Esophagus squamous epithelium (tissue), 5 donors: ENCODE results near the gene BAG5. TPM values are rescaled to one million over a fixed set of nuclear protein-coding genes. Genes with fewer than 3 reads are reported as not detected.
A peak's percentile ranks its signal among the peaks of the same experiment; 100 is the strongest.

ENCODE experiments used
- DNase-seq: peaks from one replicate; lab custom pipeline; 2025; lab: John Stamatoyannopoulos, UW
- H3K27ac ChIP-seq, 4 donors: fragments of 200-600 bp; sonication (generic); one replicate each; pipeline ENCODE4 v1.5.1; 2016 to 2019; ENCODE audit warnings: mild to moderate bottlenecking in 1 of 4
- H3K27me3 ChIP-seq, 4 donors: fragments of 200-600 bp; sonication (generic); 1 replicate in 3 of 4; 2 replicates in 1 of 4; pipeline versions ENCODE4 v1.5.1 to v1.6.0; 2017 to 2021; ENCODE audit warnings: antibody characterized with exemption in 1 of 4
- H3K36me3 ChIP-seq, 3 donors: fragments of 200-600 bp; sonication (generic); one replicate each; pipeline ENCODE4 v1.5.1; 2016 to 2019
- H3K4me1 ChIP-seq, 3 donors: fragments of 200-600 bp; sonication (generic); one replicate each; pipeline ENCODE4 v1.5.1; 2017 to 2019
- H3K4me3 ChIP-seq, 4 donors: fragments of 200-600 bp; sonication (generic); 1 replicate in 3 of 4; 2 replicates in 1 of 4; pipeline ENCODE4 v1.5.1; 2016 to 2019; ENCODE audit warnings: mild to moderate bottlenecking in 2 of 4, moderate library complexity in 1 of 4
- H3K9me3 ChIP-seq, 3 donors: fragments of 200-600 bp; sonication (generic); one replicate each; pipeline ENCODE4 v1.5.1; 2016 to 2019
- CTCF ChIP-seq, 6 experiments: fragments of 450-650 bp in 4 of 6; fragments of 200-600 bp in 2 of 6; sonication (generic) in 2 of 6; IDR thresholded peaks; one replicate each; pipeline ENCODE4 v1.5.1; 2016 to 2019; ENCODE audit warnings: antibody characterized with exemption in 6 of 6, mild to moderate bottlenecking in 4 of 6, moderate library complexity in 4 of 6
- POLR2A ChIP-seq, 4 donors: fragments of 450-650 bp; IDR thresholded peaks; one replicate each; pipeline ENCODE4 v1.6.1; 2017; ENCODE audit warnings: antibody characterized with exemption in 4 of 4, mild to moderate bottlenecking in 4 of 4, moderate library complexity in 3 of 4
- WGBS, 2 donors: methylation state at CpG; one replicate each; pipeline ENCODE4 v1.1.5; 2018; 5-methylcytosine and 5-hydroxymethylcytosine counted together
- intact Hi-C: fragments of 100-400 bp; cut with DNase I; formaldehyde crosslinking; loops from one replicate; pipeline ENCODE4 v1.15.0; 2022
- total RNA-seq, 4 donors: library from RNA; depleted of rRNA; stranded (reverse); fragments of >200 nt; gene quantifications; one replicate each; pipeline ENCODE4 v1.1.0, GENCODE V29; 2016
- donor health status: DM: yes; HTN: yes; CAD: no.

BAG5 gene
- total RNA-seq, 4 donors from 2014 or later, result 24.8 to 32.4 (median 28.5) TPM

DNA sequence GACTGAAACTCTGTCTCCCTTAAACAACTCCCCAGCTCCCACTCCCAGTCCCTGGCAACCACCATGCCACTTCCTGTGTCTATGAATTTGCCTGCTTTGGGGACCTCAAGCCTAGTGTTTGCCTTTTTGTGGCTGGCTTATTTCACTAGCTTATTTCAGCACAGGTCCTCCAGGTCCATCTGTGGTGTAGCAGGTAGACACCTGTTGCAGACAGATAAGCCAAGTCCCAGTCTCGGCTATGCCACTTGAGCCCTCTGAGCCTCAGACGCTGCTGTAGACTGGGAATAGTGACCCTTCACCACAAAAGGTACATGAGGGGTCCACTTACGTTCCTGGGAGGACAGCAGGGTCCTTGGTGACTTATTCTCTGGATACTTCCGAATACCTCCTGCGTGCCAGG, 42.2 kb upstream of the BAG5 start:
- DNase-seq, result no peak
- H3K9me3 ChIP-seq, result no peaks in the 10 kb centered on the region
- H3K4me3 ChIP-seq, result no peak overlapping the region
- WGBS, 2 donors, result 95% methylated on average over 4 to 5 of the region's 5 CpGs
- intact Hi-C loops, result no loop called here
- no peak overlapping the region for H3K27ac ChIP-seq
- H3K4me1 ChIP-seq, result peaks cover 16 to 23% (median 16%) of the 10 kb centered on the region in 3 donors
- TF ChIP-seq CTCF (IDR thresholded peaks at IDR 0.05) (no peak), POLR2A (IDR thresholded peaks at IDR 0.05) (no peak)
- H3K36me3 ChIP-seq, result no peaks in the 10 kb centered on the region
- peaks cover 0 to 21% (median 0%) of the 10 kb centered on the region in 4 donors for H3K27me3 ChIP-seq

GRCh38 chr14:103600503-103600902, 38.0 kb upstream of the BAG5 start:
- H3K4me3 ChIP-seq, result no peak overlapping the region
- intact Hi-C loops, result no loop called here
- H3K4me1 ChIP-seq, result peaks cover 0 to 10% (median 3%) of the 10 kb centered on the region in 3 donors
- H3K9me3 ChIP-seq, result no peaks in the 10 kb centered on the region
- WGBS, 2 donors, result 92 to 93% methylated on average over 5 of the region's 5 CpGs
- TF ChIP-seq POLR2A (IDR thresholded peaks at IDR 0.05) (no peak), CTCF (IDR thresholded peaks at IDR 0.05) (no peak)
- H3K27me3 ChIP-seq, result no peaks in the 10 kb centered on the region
- H3K27ac ChIP-seq, result no peak overlapping the region
- no peak for DNase-seq
- H3K36me3 ChIP-seq, result no peaks in the 10 kb centered on the region

- no peaks in the 10 kb centered on the region for H3K9me3 ChIP-seq
- no peak for TF ChIP-seq CTCF (IDR thresholded peaks at IDR 0.05)
- TF ChIP-seq POLR2A (IDR thresholded peaks at IDR 0.05), result no peak
- H3K27me3 ChIP-seq, result no peaks in the 10 kb centered on the region
- no peak overlapping the region for H3K27ac ChIP-seq
- no peak for DNase-seq
- H3K4me3 ChIP-seq, result no peak overlapping the region
- H3K36me3 ChIP-seq, result no peaks in the 10 kb centered on the region
- intact Hi-C loops, result no loop called here
- 64% methylated on average over 9 of the region's 10 CpGs for WGBS, 2 donors
- H3K4me1 ChIP-seq, result peaks cover 4 to 34% (median 19%) of the 10 kb centered on the region in 3 donors
Measured at GRCh38 chr14:103597623-103598377, 35.3 kb upstream of the BAG5 start.

DNA sequence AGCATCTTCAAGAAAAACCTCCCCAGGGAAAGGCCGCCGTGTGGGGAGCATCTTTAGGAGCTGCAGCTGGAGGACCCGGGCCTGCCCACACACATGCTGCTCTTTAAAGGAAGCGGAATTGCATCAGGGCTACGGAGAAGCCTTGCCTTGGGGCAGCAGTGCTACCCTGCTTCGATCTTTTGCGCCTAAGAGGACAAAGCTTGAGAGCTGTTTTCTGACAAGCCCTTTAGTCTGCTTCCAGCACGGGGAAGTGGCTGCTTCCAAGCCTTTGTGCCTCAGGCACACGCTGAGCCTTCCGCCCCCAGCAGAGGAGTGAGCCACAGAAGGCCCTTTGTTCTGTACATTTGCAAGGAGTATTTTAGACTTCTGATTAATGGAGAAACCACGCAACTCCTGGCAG, 31.8 kb upstream of the BAG5 start:
- TF ChIP-seq CTCF (IDR thresholded peaks at IDR 0.05) (no peak), POLR2A (IDR thresholded peaks at IDR 0.05) (no peak)
- no peaks in the 10 kb centered on the region for H3K9me3 ChIP-seq
- no peak for DNase-seq
- peaks cover 4 to 34% (median 19%) of the 10 kb centered on the region in 3 donors for H3K4me1 ChIP-seq
- H3K27me3 ChIP-seq, result no peaks in the 10 kb centered on the region
- H3K4me3 ChIP-seq, result peak overlapping the region in 1 of 4 donors; percentile 6
- intact Hi-C loops, result no loop called here
- H3K27ac ChIP-seq, result peak overlapping the region in 3 of 4 donors; percentile 62 to 68 (median 63)
- 27 to 35% methylated on average over 8 to 10 of the region's 11 CpGs for WGBS, 2 donors
- H3K36me3 ChIP-seq, result peaks cover 0 to 23% (median 4%) of the 10 kb centered on the region in 3 donors

DNA sequence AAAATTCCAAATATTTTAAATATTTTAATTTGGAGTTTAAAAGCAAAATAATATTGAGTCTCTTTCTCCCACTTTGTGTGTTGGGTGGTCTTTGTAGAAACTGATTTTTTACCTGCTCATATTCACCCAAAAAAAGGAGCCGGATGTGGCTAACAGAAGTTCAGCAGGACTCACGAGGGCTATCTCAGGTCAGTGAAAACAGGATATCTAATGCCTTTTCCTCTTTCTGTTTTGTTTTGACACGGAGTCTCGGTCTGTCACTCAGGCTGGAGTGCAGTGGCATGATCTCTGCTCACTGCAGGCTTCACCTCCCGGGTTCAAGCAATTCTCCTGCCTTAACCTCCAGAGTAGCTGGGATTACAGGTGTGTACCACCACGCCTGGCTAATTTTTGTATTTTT, 31.1 kb upstream of the BAG5 start:
- intact Hi-C loops, result no loop called here
- H3K9me3 ChIP-seq, result no peaks in the 10 kb centered on the region
- peaks cover 4 to 34% (median 19%) of the 10 kb centered on the region in 3 donors for H3K4me1 ChIP-seq
- H3K27me3 ChIP-seq, result no peaks in the 10 kb centered on the region
- peak overlapping the region in 3 of 4 donors; percentile 62 to 68 (median 63) for H3K27ac ChIP-seq
- no peak for DNase-seq
- WGBS, 2 donors, result 42 to 71% methylated on average over 6 of the region's 6 CpGs
- H3K4me3 ChIP-seq, result peak overlapping the region in 1 of 4 donors; percentile 6
- TF ChIP-seq CTCF (IDR thresholded peaks at IDR 0.05), result no peak
- no peak for TF ChIP-seq POLR2A (IDR thresholded peaks at IDR 0.05)
- H3K36me3 ChIP-seq, result peaks cover 0 to 30% (median 4%) of the 10 kb centered on the region in 3 donors
